H9 (cell line): ENCODE results near the gene AHDC1. TPM values are rescaled to one million over a fixed set of nuclear protein-coding genes. Genes with fewer than 3 reads are reported as not detected.

Experiments used
- DNase-seq: peaks from one replicate; pipeline ENCODE4 v3.0.0-alpha.2; 2017
- H2AFZ ChIP-seq: one replicate; pipeline ENCODE4 v1.6.1; 2013; ENCODE audit warnings: mild to moderate bottlenecking, low read length, control low read depth, moderate library complexity
- H2AK5ac ChIP-seq: 2 replicates; pipeline ENCODE4 v1.6.1; 2013; ENCODE audit warnings: low read length, control low read depth, mixed read lengths; ENCODE audit not compliant: insufficient read length
- H2BK120ac ChIP-seq: one replicate; pipeline ENCODE4 v1.6.1; 2013; ENCODE audit warnings: low read depth, mild to moderate bottlenecking, low read length, control low read depth, inconsistent platforms; ENCODE audit not compliant: poor library complexity, severe bottlenecking
- H2BK12ac ChIP-seq: 2 replicates; pipeline ENCODE4 v1.6.1; 2013; ENCODE audit warnings: low read length, control low read depth, mixed read lengths, low read depth; ENCODE audit not compliant: insufficient read length
- H2BK15ac ChIP-seq: 2 replicates; pipeline ENCODE4 v1.6.1; 2013; ENCODE audit warnings: low read depth, low read length, control low read depth
- H2BK20ac ChIP-seq: one replicate; pipeline ENCODE4 v1.6.1; 2013; ENCODE audit warnings: low read depth, mild to moderate bottlenecking, low read length, control low read depth, inconsistent platforms; ENCODE audit not compliant: poor library complexity, severe bottlenecking
- H2BK5ac ChIP-seq: 2 replicates; pipeline ENCODE4 v1.6.1; 2013; ENCODE audit warnings: low read length, control low read depth, mixed read lengths; ENCODE audit not compliant: insufficient read length
- H3K14ac ChIP-seq: 2 replicates; pipeline ENCODE4 v1.6.1; 2013; ENCODE audit warnings: low read length, control low read depth; ENCODE audit not compliant: insufficient read depth
- H3K18ac ChIP-seq: 2 replicates; pipeline ENCODE4 v1.6.1; 2013; ENCODE audit warnings: low read depth, mild to moderate bottlenecking, mixed read lengths, low read length, control low read depth; ENCODE audit not compliant: insufficient read length
- H3K23ac ChIP-seq: 2 replicates; pipeline ENCODE4 v1.6.1; 2013; ENCODE audit warnings: low read length, control low read depth, mixed read lengths, low read depth; ENCODE audit not compliant: insufficient read length
- H3K23me2 ChIP-seq: 2 replicates; pipeline ENCODE4 v1.6.1; 2013; ENCODE audit warnings: low read depth, mild to moderate bottlenecking, mixed read lengths, low read length, control low read depth; ENCODE audit not compliant: insufficient read length, poor library complexity, severe bottlenecking
- H3K27ac ChIP-seq: 2 replicates; pipeline ENCODE4 v1.5.1; 2013; ENCODE audit warnings: low read length, control low read depth, mixed read lengths, low read depth; ENCODE audit not compliant: insufficient read length
- H3K27me3 ChIP-seq: 2 replicates; pipeline ENCODE4 v1.6.1; 2013; ENCODE audit warnings: low read length, control low read depth, inconsistent platforms; ENCODE audit not compliant: insufficient read depth
- H3K4ac ChIP-seq: 2 replicates; pipeline ENCODE4 v1.6.1; 2013; ENCODE audit warnings: low read depth, mild to moderate bottlenecking, control low read depth, inconsistent platforms, low read length, moderate library complexity
- H3K4me1 ChIP-seq: 2 replicates; pipeline ENCODE4 v1.6.1; 2013; ENCODE audit warnings: low read length, control low read depth, inconsistent platforms; ENCODE audit not compliant: insufficient read depth
- H3K4me2 ChIP-seq: 2 replicates; pipeline ENCODE4 v1.6.1; 2013; ENCODE audit warnings: low read length, control low read depth, mixed read lengths; ENCODE audit not compliant: insufficient read length, insufficient read depth
- H3K56ac ChIP-seq: 2 replicates; pipeline ENCODE4 v1.6.1; 2013; ENCODE audit warnings: low read depth, mild to moderate bottlenecking, mixed read lengths, low read length, control low read depth; ENCODE audit not compliant: insufficient read length
- H3K79me1 ChIP-seq: 2 replicates; pipeline ENCODE4 v1.6.1; 2013; ENCODE audit warnings: low read depth, mild to moderate bottlenecking, moderate library complexity, low read length, control low read depth, inconsistent platforms; ENCODE audit not compliant: insufficient read depth, poor library complexity, severe bottlenecking
- H3K79me2 ChIP-seq: 2 replicates; pipeline ENCODE4 v1.6.1; 2013; ENCODE audit warnings: low read length, control low read depth, inconsistent platforms; ENCODE audit not compliant: insufficient read depth
- H3K9ac ChIP-seq: 2 replicates; pipeline ENCODE4 v1.6.1; 2013; ENCODE audit warnings: low read length, control low read depth, mixed read lengths; ENCODE audit not compliant: insufficient read length; ENCODE audit errors: extremely low read depth
- H3K9me3 ChIP-seq: one replicate; pipeline ENCODE4 v1.6.1; 2013; ENCODE audit warnings: low read depth, low read length, inconsistent platforms; ENCODE audit not compliant: control insufficient read depth
- H3T11ph ChIP-seq: one replicate; pipeline ENCODE4 v1.6.1; 2013; ENCODE audit warnings: mild to moderate bottlenecking, low read length, control low read depth, inconsistent platforms
- H4K20me1 ChIP-seq: one replicate; pipeline ENCODE4 v1.6.1; 2013; ENCODE audit not compliant: control insufficient read depth, insufficient read length, insufficient read depth
- H4K5ac ChIP-seq: 2 replicates; pipeline ENCODE4 v1.6.1; 2013; ENCODE audit warnings: low read depth, mild to moderate bottlenecking, mixed read lengths, low read length, control low read depth; ENCODE audit not compliant: insufficient read length
- H4K8ac ChIP-seq: replicated peaks from 2 replicates; pipeline ENCODE4 v1.6.1; 2013; ENCODE audit warnings: low read length, control low read depth, mixed read lengths, low read depth; ENCODE audit not compliant: insufficient read length
- H4K91ac ChIP-seq: 2 replicates; pipeline ENCODE4 v1.6.1; 2013; ENCODE audit warnings: low read depth, mild to moderate bottlenecking, moderate library complexity, mixed read lengths, low read length, control low read depth; ENCODE audit not compliant: insufficient read length
- H3K27ac Mint-ChIP-seq, 3 experiments: 2 replicates in 2 of 3; 3 replicates in 1 of 3; pipeline ENCODE4 v1.8.0; 2020 to 2021; ENCODE audit warnings: mixed read lengths in 3 of 3, mild to moderate bottlenecking in 1 of 3, moderate library complexity in 1 of 3
- H3K27me3 Mint-ChIP-seq: 2 replicates; pipeline ENCODE4 v1.8.0; 2021; ENCODE audit warnings: low read depth, mild to moderate bottlenecking, moderate library complexity, mixed read lengths
- H3K36me3 Mint-ChIP-seq, 3 experiments: 2 replicates in 2 of 3; 3 replicates in 1 of 3; pipeline ENCODE4 v1.8.0; 2020 to 2021; ENCODE audit warnings: low read depth in 3 of 3, mixed read lengths in 3 of 3; ENCODE audit not compliant: insufficient read depth in 1 of 3
- H3K4me1 Mint-ChIP-seq, 2 experiments: 2 replicates each; pipeline ENCODE4 v1.8.0; 2020; ENCODE audit warnings: mixed read lengths in 2 of 2
- H3K4me3 Mint-ChIP-seq, 2 experiments: 2 replicates in 1 of 2; 3 replicates in 1 of 2; pipeline ENCODE4 v1.8.0; 2020 to 2021; ENCODE audit warnings: mild to moderate bottlenecking in 2 of 2, mixed read lengths in 2 of 2, moderate library complexity in 1 of 2
- H3K9me3 Mint-ChIP-seq, 2 experiments: 2 replicates in 1 of 2; 3 replicates in 1 of 2; pipeline ENCODE4 v1.8.0; 2020; ENCODE audit warnings: mild to moderate bottlenecking in 2 of 2, mixed read lengths in 2 of 2, moderate library complexity in 1 of 2
- CTCF ChIP-seq: fragments of 200-600 bp; sonication (generic); conservative IDR thresholded peaks from 3 replicates; pipeline ENCODE4 v1.8.0; 2021; ENCODE audit warnings: antibody characterized with exemption, mild to moderate bottlenecking
- WGBS: extraction: QIAGEN DNeasy Blood & Tissue Kit; methylation state at CpG from one replicate; pipeline ENCODE4 v1.1.7; 2013; ENCODE audit warnings: missing lambda C conversion rate, low lambda C conversion rate, mixed read lengths; ENCODE audit not compliant: insufficient read length; ENCODE audit errors: extremely low coverage; 5-methylcytosine and 5-hydroxymethylcytosine counted together
- total RNA-seq: library from RNA; stranded (reverse); gene quantifications from 2 replicates; pipeline ENCODE4 v1.2.1, GENCODE V29; 2021

Gene AHDC1
- total RNA-seq, 1 experiment from 2014 or later = 29.4 TPM

GRCh38 chr1:27549807-27550408 lies 54.0 kb downstream of the AHDC1 start:
- Histone ChIP-seq H2BK20ac (no peak overlapping the region), H2AK5ac (no peak overlapping the region), H3K4me1 (no peaks in the 10 kb centered on the region), H4K8ac (no peak overlapping the region), H3K27ac (no peak overlapping the region), H3T11ph (no peak overlapping the region), H3K9ac (no peak overlapping the region), H3K56ac (no peak overlapping the region), H4K20me1 (no peaks in the 10 kb centered on the region), H2BK12ac (no peak overlapping the region), H3K4ac (no peak overlapping the region), H2BK15ac (no peak overlapping the region), H3K14ac (no peak overlapping the region; the same call in 1 of the 2 replicates), H4K91ac (no peak overlapping the region), H3K79me1 (no peaks in the 10 kb centered on the region), H2AFZ (no peak overlapping the region), H3K4me2 (no peak overlapping the region), H3K9me3 (no peaks in the 10 kb centered on the region), H4K5ac (no peak overlapping the region), H2BK120ac (no peak overlapping the region), H3K23ac (no peak overlapping the region), H3K23me2 (peaks cover 3% of the 10 kb centered on the region), H3K79me2 (no peaks in the 10 kb centered on the region), H3K27me3 (no peaks in the 10 kb centered on the region), H2BK5ac (no peak overlapping the region), H3K18ac (no peak overlapping the region)
- no CpG with 5 or more reads among the region's 38 CpGs for WGBS
- Mint-ChIP-seq H3K27ac (no peak overlapping the region), H3K36me3 (peaks cover 9 to 30% (median 28%) of the 10 kb centered on the region in 3 experiments; a peak in 5 of 7 replicates), H3K4me3 (no peak overlapping the region), H3K27me3 (no peaks in the 10 kb centered on the region), H3K4me1 (peaks cover 0 to 5% of the 10 kb centered on the region in 2 experiments; a peak in 1 of 4 replicates), H3K9me3 (no peaks in the 10 kb centered on the region)
- no peak for DNase-seq
- TF ChIP-seq CTCF = no peak
